A549 treated with DMSO at 1 μM for 4 hours (cell line): Measurements from ENCODE around the gene OPRPN. TPM values are rescaled to one million over a fixed set of nuclear protein-coding genes. Genes with fewer than 3 reads are reported as not detected.

ENCODE experiments used
- total RNA-seq: library from RNA; stranded (reverse); fragments of 200-300 nt; extraction: Qiagen RNA extraction; gene quantifications from 5 replicates; pipeline ENCODE4 v1.2.3, GENCODE V29; 2022; ENCODE audit warnings: low read depth

The OPRPN gene, protein sequence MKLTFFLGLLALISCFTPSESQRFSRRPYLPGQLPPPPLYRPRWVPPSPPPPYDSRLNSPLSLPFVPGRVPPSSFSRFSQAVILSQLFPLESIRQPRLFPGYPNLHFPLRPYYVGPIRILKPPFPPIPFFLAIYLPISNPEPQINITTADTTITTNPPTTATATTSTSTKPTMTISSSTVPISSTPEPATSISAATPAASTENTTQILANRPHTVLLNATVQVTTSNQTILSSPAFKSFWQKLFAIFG
- not detected in 5 replicates for total RNA-seq

GRCh38 chr4:70397580-70397979 lies at the start of gene OPRPN:
Gene OPRPN (plus strand): TSS chr4:70397940. CDS start chr4:70399286, 1,346 bp downstream.

GRCh38 chr4:70360460-70360859 lies 37.3 kb upstream of the OPRPN start, which contains the start of gene SMR3A:
Gene SMR3A (plus strand): TSS chr4:70360760. CDS start chr4:70362116, 1,356 bp downstream.

DNA sequence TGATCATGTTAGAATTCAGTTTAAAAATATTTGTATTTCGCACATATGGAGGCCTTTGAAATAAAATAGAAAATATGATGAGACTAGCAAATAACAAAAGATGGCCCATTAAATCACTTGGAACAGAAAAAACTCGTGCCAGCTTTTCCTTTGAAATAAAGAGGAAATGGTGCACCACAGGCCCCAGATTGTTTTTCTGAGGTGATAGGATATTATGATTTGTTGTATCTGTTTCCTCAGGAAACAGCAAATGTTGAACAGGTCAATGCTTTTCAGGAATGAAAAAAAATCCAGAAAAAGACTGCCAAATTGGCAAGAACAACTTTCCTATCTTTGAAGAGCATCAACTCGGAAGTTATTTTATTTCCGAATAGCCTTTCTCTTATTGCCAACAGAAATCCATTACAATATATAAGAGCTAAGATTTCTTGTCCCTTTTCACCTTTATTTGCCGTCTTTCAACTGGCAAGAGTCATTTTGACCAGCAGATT lies 15.0 kb upstream of the OPRPN start, which contains the start of gene SMR3B:
SMR3B (plus strand) TSS at position 441 of the 491 bp plus-strand sequence. CDS start 1,380 bp downstream, outside the sequence.

Other genes with a start within 250 kb of the OPRPN start
- gene PRR27, start 243.7 kb upstream of the OPRPN start, total RNA-seq: not detected in 5 replicates
- gene ODAM, start 202.2 kb upstream of the OPRPN start, total RNA-seq: not detected in 5 replicates
- gene FDCSP, start 171.8 kb upstream of the OPRPN start, total RNA-seq: not detected in 5 replicates
- gene CSN3, start 155.3 kb upstream of the OPRPN start, total RNA-seq: not detected in 5 replicates
- not detected in 5 replicates for gene CABS1, start 63.0 kb upstream of the OPRPN start, total RNA-seq
- gene SMR3A, start 37.2 kb upstream of the OPRPN start, total RNA-seq: not detected in 5 replicates
- gene SMR3B, start 14.8 kb upstream of the OPRPN start, total RNA-seq: not detected in 5 replicates
- not detected in 5 replicates for gene MUC7, start 74.3 kb downstream of the OPRPN start, total RNA-seq
- 0.09 to 0.22 TPM in 2 of 5 replicates, not detected in the others for gene AMTN, start 120.6 kb downstream of the OPRPN start, total RNA-seq
- gene AMBN, start 194.3 kb downstream of the OPRPN start, total RNA-seq: not detected in 5 replicates
- gene ENAM, start 230.8 kb downstream of the OPRPN start, total RNA-seq: 0.01 TPM in 1 of 5 replicates, not detected in the others